ENCODE results near the gene FUT7.

Gene FUT7

GRCh38 chr9:137017791-137018497 is 13.9 kb downstream of the FUT7 start:
- no peak overlapping the region for H2AFZ ChIP-seq (ENCODE audit: low read depth, low read length, severe bottlenecking)
- no peaks in the 10 kb centered on the region for H4K20me1 ChIP-seq (ENCODE audit: low read depth, low read length)
- no peak for TF ChIP-seq EZH2phosphoT487 (conservative IDR thresholded peaks at IDR 0.05; ENCODE audit: low read length)
- TF ChIP-seq, protein P1, sequence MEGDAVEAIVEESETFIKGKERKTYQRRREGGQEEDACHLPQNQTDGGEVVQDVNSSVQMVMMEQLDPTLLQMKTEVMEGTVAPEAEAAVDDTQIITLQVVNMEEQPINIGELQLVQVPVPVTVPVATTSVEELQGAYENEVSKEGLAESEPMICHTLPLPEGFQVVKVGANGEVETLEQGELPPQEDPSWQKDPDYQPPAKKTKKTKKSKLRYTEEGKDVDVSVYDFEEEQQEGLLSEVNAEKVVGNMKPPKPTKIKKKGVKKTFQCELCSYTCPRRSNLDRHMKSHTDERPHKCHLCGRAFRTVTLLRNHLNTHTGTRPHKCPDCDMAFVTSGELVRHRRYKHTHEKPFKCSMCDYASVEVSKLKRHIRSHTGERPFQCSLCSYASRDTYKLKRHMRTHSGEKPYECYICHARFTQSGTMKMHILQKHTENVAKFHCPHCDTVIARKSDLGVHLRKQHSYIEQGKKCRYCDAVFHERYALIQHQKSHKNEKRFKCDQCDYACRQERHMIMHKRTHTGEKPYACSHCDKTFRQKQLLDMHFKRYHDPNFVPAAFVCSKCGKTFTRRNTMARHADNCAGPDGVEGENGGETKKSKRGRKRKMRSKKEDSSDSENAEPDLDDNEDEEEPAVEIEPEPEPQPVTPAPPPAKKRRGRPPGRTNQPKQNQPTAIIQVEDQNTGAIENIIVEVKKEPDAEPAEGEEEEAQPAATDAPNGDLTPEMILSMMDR (IDR thresholded peaks at IDR 0.05; ENCODE audit: insufficient read depth, low read length, poor library complexity, severe bottlenecking) = no peak
- H3K4me3 ChIP-seq (ENCODE audit: insufficient read depth, low read length, poor library complexity, severe bottlenecking) = no peak overlapping the region
- no peaks in the 10 kb centered on the region for H3F3A ChIP-seq (ENCODE audit: insufficient read depth)
- H3K9me2 ChIP-seq (replicated peaks; ENCODE audit: insufficient read depth, low read length) = no peaks in the 10 kb centered on the region
- H3K9ac ChIP-seq (ENCODE audit: low read length) = no peak overlapping the region
- H3K79me2 ChIP-seq (ENCODE audit: insufficient read depth, low read length) = no peaks in the 10 kb centered on the region
- H3K4me2 ChIP-seq (ENCODE audit: low read depth, low read length, poor library complexity, severe bottlenecking) = no peak overlapping the region
- H3K9me3 ChIP-seq (ENCODE audit: insufficient read depth, low read length) = no peaks in the 10 kb centered on the region
- H3K27ac ChIP-seq (ENCODE audit: low read depth, low read length) = no peak overlapping the region
- no peaks in the 10 kb centered on the region for H3K27me3 ChIP-seq (ENCODE audit: low read length)
- H3K36me3 ChIP-seq (ENCODE audit: low read length) = no peaks in the 10 kb centered on the region

DNA sequence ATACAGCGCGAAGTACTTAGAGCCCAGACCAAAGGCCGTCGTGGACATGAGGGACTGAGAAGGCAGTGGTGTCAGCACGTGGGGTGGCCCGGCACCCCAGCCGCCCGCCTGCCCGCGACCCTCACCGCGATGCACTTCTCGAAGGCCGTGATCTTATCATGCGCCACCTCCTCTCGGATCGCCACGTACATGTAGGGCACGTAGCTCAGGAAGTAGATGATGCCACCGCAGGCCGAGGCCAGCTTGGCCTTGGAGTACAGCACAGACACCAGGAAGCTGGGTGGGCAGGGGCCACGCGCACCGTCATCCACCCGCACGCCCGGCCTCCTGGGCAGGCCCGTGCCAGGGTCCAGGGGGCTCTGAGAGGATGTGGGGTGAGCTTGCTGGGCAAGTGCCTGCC is 14.8 kb downstream of the FUT7 start:
- H4K20me1 ChIP-seq (ENCODE audit: low read depth, low read length) = no peaks in the 10 kb centered on the region
- H2AFZ ChIP-seq (ENCODE audit: low read depth, low read length, severe bottlenecking) = no peak overlapping the region
- no peaks in the 10 kb centered on the region for H3K79me2 ChIP-seq (ENCODE audit: insufficient read depth, low read length)
- H3K36me3 ChIP-seq (ENCODE audit: low read length) = no peaks in the 10 kb centered on the region
- H3K4me2 ChIP-seq (ENCODE audit: low read depth, low read length, poor library complexity, severe bottlenecking) = no peak overlapping the region
- H3K4me3 ChIP-seq (ENCODE audit: insufficient read depth, low read length, poor library complexity, severe bottlenecking) = no peak overlapping the region
- TF ChIP-seq, protein P1 (IDR thresholded peaks at IDR 0.05; ENCODE audit: insufficient read depth, low read length, poor library complexity, severe bottlenecking) = no peak
- TF ChIP-seq EZH2phosphoT487 (conservative IDR thresholded peaks at IDR 0.05; ENCODE audit: low read length) = no peak
- H3K27ac ChIP-seq (ENCODE audit: low read depth, low read length) = no peak overlapping the region
- no peaks in the 10 kb centered on the region for H3K9me3 ChIP-seq (ENCODE audit: insufficient read depth, low read length)
- H3K9me2 ChIP-seq (replicated peaks; ENCODE audit: insufficient read depth, low read length) = no peaks in the 10 kb centered on the region
- no peaks in the 10 kb centered on the region for H3F3A ChIP-seq (ENCODE audit: insufficient read depth)
- H3K27me3 ChIP-seq (ENCODE audit: low read length) = no peaks in the 10 kb centered on the region
- H3K9ac ChIP-seq (ENCODE audit: low read length) = no peak overlapping the region

DNA sequence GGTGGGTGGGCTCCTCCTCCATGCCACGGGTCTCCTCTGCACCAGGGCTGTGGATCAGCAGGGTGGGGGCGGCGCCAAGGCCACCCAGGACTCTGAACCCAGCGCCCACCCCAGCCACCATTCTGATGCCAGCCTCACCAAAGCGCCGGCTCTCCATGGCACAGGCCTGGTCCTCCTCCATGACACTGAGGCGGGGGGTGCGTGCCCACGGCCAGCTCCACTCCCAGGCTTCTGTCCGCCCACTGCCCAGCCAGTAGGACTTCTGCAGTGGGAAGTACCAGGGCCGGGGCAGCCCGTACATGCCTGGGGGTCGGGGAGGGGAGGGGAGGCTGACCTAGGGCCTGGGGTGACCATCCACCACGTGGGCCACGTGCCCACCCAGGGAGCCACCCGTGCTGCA is 15.5 kb downstream of the FUT7 start:
- no peaks in the 10 kb centered on the region for H3K27me3 ChIP-seq (ENCODE audit: low read length)

More for the DNA sequence above, 15.5 kb downstream of the FUT7 start:
- Histone ChIP-seq H3F3A (ENCODE audit: insufficient read depth) (no peaks in the 10 kb centered on the region), H3K27ac (ENCODE audit: low read depth, low read length) (no peak overlapping the region), H3K9me2 (replicated peaks; ENCODE audit: insufficient read depth, low read length) (no peaks in the 10 kb centered on the region), H4K20me1 (ENCODE audit: low read depth, low read length) (no peaks in the 10 kb centered on the region), H3K4me3 (ENCODE audit: insufficient read depth, low read length, poor library complexity, severe bottlenecking) (no peak overlapping the region), H2AFZ (ENCODE audit: low read depth, low read length, severe bottlenecking) (no peak overlapping the region), H3K9me3 (ENCODE audit: insufficient read depth, low read length) (no peaks in the 10 kb centered on the region), H3K36me3 (ENCODE audit: low read length) (no peaks in the 10 kb centered on the region), H3K79me2 (ENCODE audit: insufficient read depth, low read length) (no peaks in the 10 kb centered on the region), H3K9ac (ENCODE audit: low read length) (no peak overlapping the region), H3K4me2 (ENCODE audit: low read depth, low read length, poor library complexity, severe bottlenecking) (no peak overlapping the region)
- TF ChIP-seq EZH2phosphoT487 (conservative IDR thresholded peaks at IDR 0.05; ENCODE audit: low read length) = no peak
- TF ChIP-seq, protein P1 (IDR thresholded peaks at IDR 0.05; ENCODE audit: insufficient read depth, low read length, poor library complexity, severe bottlenecking) = no peak

Measured in SU-DHL-6 (cell line).